Activated CD8-positive, alpha-beta memory T cell treated with anti-CD3 and anti-CD28 coated beads, Interleukin-2, amount 50 U/mL, for 24 hours (primary cell): Measurements from ENCODE around the gene SPACA7.

Experiments
- DNase-seq: peaks from one replicate; pipeline ENCODE4 v3.0.0-alpha.2; 2020; ENCODE audit errors: extremely low read depth

SPACA7 gene

DNA sequence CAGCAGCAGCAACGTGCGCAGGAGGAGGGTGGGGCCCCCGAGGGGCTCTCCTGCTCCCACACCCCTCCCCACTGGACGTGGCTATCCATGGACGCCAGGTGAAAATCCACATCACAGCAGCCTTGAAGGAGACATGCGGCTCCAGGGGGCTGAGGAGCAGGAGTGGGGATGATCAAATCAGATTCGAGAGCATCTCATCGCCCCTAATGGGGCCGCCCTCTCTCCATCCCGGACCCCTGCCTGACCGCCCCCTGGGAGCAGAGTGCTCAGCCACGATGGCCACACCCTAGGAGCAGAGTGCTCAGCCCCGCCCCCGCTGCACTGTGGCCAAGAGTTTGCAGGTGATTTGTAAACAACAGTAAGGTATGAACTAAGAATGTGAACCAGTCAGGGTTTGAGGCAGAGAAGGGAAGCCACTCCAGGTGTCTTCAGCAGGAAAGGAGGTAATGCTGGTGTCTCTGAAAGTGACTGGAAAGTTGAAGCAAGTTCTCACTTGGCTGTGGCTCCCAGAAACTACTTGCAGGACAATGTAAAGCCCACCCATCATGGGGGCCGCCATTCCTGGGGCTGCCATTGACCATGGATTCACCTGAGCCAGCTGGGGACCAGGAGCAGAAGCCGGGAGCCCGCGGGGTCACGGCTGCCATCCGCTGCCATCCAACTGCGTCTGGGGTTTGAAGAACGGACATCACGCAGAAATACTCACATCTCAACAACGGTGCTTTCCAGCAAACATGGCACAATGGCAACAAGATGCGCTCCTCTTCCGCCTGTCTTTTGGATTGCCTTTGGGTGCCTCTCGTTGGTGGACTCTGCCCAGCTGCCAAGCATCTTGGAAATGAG lies 71.8 kb downstream of the SPACA7 start:
- no peak for DNase-seq

DNA sequence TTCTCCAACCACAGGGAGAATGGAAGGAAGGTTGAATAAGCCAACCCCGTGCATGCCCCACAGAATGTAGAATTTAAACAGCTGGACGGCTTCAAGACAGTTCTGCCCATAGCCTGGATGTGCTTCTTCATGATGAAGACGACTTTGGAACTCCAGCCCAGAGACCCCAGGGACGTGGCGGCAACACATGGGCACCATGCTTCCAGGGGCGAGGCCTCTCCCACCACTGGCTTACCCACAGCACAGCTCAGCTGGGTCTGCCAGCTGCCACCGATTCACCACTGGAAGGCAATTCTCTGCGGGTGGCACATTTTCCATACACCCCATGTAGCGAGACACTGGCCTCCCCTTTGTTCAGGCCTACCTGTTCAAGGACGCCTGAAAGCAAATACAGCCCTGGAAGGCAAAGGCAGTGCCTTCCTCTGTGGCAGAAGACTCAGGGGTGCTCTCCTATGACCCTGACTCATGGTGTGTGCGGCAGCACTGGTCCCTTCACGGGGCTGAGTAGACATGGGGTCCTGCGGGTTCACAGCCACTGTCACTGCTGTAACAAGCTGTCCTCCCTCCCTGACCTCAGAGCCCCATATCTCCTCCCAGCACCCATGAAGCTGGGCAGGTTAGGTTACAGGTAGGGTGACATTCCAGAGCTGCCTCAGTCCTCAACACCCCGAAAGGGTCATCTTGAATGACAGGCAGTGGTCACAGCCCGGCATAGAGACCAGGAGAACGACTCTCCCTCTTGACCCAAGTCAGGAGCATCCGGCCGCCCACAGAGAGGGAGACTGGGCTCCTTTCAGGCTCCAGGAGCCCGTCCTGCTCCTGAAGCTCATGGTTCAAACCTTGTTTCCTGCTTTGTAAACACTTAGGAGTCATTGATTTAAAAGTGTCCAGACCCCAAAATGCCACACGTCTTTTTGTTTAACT lies 72.7 kb downstream of the SPACA7 start:
- DNase-seq = no peak

DNA sequence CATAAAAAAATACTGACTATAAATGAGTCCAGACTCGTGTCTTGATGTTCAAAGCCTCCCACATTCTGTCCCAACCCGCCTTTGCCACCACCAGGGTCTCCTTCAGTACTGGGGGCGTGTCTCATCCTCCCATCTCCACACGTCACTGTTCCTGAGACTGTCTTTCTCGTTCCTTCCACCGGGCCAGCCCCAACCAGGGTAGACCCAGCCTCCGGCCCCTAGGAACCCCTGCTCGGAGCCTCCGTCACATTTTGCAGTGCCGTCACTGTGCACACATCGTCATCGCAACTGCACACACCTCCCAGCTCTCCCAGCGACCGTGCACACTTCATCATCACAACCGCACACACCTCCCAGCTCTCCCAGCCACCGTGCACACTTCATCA lies 73.4 kb downstream of the SPACA7 start:
- no peak for DNase-seq

DNA sequence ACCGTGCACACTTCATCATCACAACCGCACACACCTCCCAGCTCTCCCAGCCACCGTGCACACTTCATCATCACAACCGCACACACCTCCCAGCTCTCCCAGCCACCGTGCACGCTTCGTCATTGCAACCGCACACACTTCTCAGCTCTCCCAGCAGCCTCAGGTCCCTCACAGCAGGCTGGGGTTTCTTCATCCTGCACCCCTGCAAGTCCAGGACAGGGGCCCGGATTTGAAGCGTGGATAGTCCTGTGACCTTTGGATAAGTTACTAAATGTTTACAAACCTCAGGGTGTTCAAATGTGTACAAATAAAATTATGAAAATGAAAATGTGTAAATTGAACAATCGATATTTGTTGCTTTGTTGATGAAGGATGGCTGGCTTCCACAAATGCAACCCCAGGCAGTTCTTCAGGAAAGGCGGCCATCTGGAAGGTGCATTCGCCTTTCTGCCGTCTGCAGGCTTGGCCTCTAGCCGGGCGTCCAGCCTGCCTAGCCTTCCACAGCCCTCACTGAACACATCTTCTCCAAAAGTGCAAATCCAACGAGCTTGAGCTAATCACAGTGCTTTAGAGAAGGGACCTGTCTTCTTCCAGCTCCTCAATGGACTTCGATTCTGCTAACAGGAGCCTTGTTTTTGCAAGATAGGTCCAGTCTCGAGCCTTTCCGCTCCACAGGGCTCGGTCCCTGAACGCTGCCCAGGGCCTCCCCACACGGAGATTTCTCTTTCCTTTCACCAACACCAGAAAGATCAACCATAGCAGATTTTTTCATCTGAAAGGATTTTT lies 74.2 kb downstream of the SPACA7 start:
- DNase-seq = no peak

DNA sequence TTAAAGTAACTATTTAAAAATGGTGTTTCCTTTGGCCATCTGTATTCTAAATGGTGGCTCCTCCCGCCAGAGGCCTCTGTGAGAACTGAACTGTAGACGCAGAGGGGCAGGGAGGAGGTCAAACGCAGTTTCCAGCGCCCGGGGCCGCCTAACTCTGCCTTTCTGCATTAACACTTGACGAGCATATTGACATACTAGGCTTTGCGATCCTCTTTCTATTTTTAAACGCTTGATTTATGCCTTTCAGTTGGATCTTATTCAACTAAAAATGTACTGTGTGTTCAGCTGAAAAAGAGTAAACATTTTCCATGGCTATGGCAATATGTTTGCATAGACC lies 74.7 kb downstream of the SPACA7 start:
- no peak for DNase-seq

DNA sequence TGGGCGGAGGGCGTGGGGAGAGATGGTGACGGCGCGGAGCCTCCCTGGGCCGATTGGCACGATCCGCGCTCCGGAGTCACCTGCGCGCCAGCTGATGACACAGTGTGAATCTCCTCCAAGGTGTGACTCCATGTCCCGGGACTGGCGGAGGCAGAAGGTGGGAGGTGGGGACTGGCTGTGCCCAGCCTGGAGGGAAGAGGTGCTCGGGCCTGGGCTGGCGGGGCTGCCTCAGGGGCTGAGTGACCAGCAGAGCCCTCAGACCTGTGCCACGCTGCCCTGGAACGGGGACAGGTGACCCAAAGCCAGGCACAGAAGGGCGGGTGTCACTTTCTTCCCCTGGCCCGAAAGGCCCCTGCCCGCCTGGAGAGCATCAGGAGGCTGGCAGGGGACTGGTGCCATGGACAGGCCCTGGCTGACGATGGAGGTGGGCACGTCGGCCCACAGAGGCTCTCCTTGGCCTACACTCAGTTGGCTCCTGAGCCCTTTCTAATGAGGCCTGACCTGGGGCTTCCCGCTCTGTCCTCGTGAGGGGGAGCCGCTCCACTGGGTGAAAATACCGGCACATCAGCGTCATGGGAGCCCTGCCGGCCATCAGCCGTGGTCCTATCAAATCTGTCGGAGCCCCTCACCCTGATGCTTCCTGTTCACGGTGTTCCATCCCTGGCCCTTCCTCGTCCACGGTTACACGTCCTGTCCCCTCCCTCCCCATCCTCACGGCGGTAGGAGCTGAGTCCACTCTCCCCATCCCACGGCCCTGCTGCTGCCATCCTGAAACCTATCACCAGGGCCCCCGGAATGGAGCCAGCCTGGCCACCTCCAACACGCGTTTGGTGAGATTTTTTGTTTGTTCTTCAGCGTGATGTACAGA lies 75.6 kb downstream of the SPACA7 start:
- no peak for DNase-seq

DNA sequence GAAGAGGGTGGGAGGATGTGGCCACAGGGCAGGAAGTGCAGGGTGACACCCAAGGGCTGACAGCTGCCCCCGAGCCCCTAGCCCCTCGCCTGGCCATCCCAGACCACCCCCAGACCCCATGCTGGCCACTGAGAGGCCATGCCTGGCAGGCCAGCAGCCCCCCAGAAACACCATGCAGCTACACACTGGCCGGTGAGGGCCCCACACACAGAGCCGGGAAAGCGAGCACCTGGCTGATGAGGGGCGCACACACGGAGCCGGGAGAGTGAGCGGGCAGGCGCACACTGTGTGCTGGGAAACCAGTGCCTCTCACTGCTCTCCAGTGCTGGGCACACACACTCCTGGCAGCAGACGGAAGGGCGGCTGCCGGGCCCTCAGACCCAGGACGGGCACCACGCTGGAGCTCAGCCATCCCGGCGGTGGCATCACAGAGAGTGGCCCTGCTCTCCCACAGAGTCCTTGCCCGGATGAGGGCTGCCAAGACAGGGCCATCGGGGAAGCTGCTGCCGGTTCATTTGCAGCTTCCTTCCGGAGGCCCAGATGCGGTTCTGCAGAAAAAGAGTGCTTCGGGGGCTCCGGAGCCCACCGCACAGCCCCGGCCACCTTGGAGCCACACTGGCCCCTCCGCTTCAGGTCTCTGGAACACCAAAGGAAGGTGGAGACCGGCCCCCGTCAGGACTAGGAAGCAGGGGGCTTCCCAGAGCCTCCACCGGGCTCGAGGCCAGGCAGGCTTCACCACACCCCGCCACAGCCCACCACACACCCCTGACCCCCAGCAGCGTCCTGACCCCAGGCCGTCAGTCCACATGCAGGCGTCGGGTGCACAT lies 76.4 kb downstream of the SPACA7 start:
- no peak for DNase-seq

DNA sequence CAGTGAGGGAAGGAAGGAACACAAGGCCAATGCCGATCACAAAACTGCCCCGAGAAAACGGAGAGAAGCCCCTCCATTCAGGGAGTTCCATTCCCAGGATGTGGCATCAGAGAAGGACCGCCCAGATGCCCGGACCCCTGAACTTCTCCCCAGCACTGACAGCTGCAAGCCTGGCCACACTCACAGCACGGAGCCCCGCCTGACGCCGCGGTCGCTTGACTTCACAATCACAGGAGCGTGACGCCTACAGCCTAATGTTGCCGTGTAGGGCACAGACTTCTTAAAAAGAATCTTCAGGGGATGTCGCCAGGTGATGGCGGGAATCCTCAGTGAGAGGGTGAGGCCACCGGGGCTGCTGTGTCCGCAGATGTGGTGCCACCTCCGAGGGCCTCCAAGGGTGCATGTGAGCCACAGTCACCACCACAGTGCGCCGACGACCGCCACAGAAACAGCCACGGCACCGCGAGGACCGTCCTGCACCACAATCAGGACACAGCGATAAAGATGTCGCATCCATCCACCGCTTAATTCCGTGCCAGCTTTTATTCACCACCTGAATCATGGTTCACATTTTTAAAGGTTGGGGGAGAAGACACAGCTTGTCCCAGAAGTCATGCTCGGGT lies 77.2 kb downstream of the SPACA7 start:
- DNase-seq = no peak

DNA sequence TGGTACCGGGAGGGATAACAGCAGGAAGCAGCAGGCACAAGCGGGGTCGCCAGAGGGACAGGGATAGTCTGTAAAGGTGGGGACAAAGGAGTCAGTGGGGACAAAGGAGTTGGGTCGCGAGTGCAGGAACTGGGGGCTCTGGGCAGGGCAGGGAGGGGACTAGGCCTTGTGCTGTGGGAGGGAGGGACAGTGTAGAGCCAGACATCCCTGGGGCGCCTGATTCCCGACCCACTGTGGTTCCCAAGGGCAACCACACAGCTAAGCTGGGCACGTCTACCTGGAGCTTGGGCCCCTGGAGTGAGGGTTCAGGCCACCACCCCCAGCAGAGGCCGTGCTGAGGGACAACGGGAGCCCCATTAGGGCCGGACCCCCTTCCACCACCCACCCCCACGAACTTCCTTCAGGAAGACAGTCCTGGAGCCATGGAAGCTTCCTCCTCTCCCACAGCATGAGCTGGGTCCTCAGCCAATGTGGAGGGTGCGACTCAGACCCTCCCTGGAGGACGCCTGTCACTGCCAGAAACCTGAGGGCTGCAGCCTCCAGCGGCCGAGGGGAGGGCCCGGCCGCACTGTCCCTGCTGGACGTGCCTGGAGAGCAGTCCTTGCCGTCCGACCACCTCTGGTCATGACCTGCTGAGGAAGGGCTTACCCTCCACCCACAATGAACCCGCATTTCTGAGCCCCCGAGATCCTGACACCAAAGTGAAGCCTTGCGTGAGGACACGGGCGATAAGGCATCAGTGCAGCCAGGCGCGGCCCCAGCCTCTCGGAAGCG lies 77.9 kb downstream of the SPACA7 start:
- DNase-seq = no peak

DNA sequence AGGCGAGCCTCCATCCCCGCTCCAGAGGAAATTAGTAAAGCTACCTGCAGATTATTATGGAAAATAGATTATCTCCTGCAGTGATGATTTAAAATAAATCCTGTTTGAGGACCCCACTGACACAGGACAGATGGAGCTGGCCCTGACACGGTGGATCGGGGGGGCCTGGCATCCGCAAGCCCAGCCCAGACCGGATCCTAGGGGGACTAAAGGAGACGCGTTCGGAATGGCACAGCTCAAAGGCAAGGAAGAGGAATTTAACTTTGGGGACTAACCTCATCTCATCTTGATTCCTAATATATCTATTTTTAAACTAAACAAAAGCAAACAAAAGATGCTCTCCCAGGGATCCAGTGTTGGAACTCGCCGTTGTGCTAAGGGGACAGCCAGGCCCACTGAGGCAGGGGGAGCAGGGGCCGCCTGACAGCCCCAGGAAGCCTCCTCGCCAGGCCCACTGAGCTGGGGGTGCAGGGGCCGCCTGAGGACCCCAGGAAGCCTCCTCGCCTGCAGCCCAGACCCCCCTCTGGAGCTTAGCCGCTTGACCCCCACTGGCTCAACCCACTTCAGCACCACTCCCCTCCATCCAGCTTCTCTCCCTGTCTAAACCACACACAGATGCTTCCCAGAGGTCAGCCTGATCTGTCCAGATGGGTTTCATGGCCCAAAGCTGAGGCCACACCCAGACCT lies 78.6 kb downstream of the SPACA7 start:
- no peak for DNase-seq

DNA sequence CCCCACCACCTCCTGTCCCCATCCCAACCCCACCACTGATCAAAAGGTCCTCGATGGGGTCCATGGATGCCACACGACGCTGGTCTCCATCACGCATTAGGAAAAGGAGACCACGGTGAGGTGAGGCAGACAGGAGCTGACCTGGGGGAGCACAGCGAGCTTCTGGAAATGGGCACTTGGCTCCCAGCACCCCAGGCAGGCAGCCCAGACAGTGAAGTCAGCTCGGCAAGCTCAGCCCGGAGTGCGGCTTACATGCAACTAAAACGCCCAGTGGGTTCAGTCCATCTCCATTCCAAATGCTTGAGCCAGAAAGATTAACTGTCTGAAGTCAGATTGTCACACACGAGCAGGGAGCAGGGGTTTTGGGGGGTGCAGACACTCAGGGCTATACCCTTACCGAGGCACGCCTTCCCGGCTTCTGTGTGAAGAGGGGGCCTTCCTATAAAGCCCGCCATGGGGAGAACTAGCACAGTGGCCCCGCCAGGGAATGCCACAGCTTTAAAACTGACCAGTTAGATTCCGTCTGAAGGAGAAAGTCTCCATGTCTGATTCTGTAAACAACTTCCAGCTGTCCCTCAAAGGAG lies 79.4 kb downstream of the SPACA7 start:
- no peak for DNase-seq

DNA sequence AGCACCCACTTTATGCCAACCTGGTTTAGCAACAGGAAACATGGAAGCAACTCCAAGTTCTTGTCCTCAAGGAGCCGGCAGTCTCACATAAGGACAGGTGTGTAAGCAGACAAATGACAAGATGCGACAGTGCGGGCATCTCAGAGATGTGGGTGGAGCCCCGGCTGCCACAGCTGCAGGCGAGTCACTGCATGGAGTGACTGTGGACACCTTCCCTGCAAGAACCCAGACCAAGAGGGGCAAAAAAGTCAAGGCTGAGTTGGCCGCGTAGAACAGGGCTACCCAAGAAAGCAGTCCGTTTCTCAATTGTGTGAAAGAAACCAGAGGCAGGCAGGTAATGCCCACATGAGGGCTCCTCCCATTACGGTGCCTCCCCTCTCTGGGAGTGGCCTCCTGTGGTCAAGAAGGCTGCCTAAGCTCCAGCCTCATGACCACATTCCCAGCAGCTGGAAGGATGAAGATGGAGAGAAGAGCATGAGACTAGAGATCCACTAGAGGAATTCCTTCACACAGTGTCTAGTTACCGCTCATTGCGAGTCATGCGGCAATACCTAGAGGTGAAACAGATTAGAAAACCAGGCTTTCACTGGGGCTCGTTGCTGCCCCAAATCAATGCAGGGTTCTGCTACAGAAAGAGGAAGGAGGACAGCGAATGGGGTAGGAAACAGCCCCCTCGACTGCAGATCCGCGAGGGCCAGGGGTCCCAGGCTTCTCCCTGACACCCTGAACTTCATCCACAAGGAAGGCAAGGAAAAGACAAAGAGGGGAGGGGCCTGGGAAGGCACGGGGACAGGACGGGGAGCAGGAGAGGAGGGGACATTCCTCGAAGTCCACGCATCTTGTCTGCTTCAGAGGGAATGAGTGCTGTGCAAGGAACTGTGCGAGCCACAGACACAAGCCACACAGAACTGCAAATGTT lies 80.2 kb downstream of the SPACA7 start:
- DNase-seq = no peak

DNA sequence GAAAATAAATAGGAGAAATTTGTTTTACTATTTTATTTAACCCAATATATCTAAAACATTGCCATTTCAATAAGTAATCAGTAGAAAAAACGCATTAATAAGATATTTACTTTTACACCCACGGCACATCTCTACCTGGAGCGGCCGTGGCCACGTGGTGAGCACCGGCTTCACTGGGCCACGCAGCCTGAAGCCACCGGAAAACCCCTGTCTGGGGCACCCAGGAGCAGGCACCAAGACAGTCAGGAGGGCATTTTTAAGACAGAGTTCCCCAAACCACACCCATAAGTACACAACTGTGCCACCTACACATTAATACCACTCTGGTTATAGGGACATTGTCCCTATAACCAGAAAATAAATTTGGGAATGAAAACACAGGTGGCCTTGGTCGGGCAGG lies 80.9 kb downstream of the SPACA7 start:
- DNase-seq = no peak

DNA sequence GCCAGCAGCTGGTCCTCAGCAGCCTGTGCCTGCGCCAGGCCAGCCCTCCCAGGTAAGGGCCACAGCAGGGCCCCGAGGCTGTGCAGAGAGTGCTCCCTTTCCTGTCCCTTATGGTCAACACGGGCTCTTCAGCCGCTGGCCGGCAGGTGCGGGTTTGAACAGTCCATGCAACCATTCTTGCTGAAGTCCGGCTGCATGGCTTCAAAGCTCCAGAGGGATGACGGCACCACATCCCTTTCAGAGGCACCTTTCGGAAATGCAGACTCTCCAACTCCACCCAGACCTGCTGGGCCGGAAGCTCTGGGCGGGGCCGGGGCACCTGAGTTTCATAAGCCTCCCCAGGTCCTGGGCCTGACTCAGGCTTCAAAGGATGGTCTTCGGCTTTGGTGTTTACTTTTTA lies 81.3 kb downstream of the SPACA7 start:
- DNase-seq = no peak

DNA sequence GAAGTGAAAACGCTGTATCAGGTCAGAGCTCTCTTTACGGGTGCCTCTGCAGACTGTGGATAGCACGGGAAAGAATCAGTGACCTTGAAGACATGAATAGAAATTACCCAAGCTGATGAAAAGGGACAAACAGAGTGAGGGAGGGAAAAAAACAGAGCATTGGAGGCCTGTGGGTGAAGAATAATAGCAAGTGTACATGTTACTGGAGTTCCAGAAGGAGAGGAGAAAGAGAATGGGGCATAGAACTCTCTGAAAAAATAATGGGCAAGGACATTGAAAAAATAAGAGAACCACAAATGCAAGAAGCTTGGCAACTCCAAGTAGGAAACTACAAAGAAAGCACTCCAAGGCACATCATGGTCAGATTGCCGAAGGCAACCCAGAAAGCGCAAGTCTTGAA lies 86.3 kb downstream of the SPACA7 start:
- DNase-seq = no peak

DNA sequence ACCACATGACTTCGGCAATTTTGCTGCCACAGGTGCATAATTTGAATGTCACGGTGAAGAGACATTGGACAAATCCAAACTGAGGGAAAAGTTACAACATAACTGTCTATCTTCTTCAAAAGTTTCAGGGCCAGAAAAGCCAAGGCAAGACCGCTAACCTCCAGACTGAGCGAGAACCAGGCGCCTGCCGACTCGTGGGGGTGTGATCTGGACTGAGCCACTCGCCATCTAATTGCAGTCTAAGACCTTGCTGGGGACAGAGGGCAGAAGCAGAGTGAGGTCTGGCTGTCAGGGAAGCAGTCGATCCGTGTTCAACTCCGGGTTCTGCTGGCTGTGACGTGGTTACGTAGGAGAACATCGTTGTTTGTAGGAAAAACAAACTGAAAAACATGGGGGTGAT lies 88.6 kb downstream of the SPACA7 start:
- no peak for DNase-seq
